GM19043 (cell line): Measurements from ENCODE around the gene SIAH1.
A peak's percentile ranks its signal among the peaks of the same experiment; 100 is the strongest.
"Not testable (repeated sequence)": the region's sequence is repeated elsewhere in the genome, so short reads cannot be mapped to it uniquely, and the experiment has no call there.

Experiments
- ATAC-seq: cut with Tn5 transposase; IDR thresholded peaks from one replicate; pipeline ENCODE4 v1.9.1; 2021; ENCODE audit warnings: low read depth; ENCODE audit not compliant: unreplicated experiment

Gene SIAH1

GRCh38 chr16:48367441-48368049, 17.7 kb downstream of the SIAH1 start:
- no peak for ATAC-seq

GRCh38 chr16:48366165-48367093, 18.8 kb downstream of the SIAH1 start:
- peak; percentile 48 for ATAC-seq

DNA sequence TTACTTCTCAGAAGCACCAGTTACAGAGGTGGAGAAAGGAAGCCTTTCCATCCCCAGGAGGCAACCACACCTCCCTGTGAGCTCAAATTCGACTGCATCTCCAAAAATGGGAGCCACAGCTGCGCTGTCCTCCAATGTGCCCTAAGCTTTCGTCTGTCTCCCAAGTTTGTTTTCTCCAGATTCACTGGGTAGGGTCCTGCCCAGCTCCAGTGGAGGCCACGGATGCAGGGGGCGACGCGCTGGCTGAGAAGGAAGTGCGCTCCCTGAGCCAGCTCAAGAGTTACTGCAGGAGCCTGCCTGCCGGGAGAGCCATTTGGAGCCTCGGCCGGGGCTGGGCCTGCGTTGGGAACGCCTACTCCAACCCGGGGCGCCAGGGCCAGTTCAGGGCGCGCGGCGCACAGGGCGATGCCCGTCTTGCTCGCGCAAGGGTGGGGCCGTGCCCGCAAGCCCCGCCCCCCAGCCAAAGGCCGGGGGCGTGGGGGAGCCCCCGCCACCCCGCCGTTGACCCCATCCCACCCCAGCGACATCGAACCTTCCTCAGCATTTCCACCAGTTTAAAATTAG, 19.5 kb downstream of the SIAH1 start:
- peak; percentile 89 for ATAC-seq

- ATAC-seq = no peak
These were observed 20.1 kb downstream of the SIAH1 start for GRCh38 chr16:48365025-48365600.

- ATAC-seq = no peak
These were observed 23.6 kb downstream of the SIAH1 start for GRCh38 chr16:48361540-48362144.

- no peak for ATAC-seq
These were observed 24.2 kb downstream of the SIAH1 start for GRCh38 chr16:48361012-48361411.

DNA sequence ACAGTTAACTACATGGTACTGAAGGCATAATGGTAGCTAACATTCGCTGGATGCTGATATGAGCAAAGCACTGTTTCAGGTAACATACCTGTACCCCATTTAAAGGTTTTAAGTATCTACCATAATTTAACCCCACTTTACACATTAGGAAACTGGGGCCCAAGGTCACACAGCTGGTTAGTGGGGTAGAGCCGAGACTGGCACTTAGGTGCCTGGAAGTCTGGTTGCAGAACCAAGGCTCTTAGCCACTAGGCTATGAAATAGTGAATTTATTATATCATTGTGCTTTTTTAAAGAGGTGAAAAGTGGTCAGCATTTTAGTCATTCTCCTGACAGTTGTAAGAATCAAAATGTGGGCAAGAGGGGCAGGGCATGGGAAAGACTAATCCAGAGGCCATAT, 25.2 kb downstream of the SIAH1 start:
- no peak for ATAC-seq

DNA sequence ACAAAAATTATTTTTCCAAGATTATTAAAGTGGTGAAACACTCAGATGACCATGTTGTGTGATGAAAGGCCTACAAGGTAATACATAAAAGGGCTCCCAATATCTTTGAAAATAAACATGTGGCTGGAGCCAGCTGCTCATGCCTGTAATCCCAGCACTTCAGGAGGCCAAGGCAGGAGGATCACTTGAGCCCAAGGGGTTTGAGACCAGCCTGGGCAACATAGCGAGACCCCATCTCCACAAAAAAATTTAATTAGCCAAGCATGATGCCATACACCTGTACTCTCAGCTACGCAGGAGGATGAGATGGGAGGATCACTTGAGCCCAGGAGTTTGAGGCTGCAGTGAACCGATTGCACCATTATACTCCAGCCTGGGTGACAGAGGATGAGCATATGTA, 26.8 kb downstream of the SIAH1 start:
- no peak for ATAC-seq

GRCh38 chr16:48356633-48357376, 28.4 kb downstream of the SIAH1 start:
- no peak for ATAC-seq

DNA sequence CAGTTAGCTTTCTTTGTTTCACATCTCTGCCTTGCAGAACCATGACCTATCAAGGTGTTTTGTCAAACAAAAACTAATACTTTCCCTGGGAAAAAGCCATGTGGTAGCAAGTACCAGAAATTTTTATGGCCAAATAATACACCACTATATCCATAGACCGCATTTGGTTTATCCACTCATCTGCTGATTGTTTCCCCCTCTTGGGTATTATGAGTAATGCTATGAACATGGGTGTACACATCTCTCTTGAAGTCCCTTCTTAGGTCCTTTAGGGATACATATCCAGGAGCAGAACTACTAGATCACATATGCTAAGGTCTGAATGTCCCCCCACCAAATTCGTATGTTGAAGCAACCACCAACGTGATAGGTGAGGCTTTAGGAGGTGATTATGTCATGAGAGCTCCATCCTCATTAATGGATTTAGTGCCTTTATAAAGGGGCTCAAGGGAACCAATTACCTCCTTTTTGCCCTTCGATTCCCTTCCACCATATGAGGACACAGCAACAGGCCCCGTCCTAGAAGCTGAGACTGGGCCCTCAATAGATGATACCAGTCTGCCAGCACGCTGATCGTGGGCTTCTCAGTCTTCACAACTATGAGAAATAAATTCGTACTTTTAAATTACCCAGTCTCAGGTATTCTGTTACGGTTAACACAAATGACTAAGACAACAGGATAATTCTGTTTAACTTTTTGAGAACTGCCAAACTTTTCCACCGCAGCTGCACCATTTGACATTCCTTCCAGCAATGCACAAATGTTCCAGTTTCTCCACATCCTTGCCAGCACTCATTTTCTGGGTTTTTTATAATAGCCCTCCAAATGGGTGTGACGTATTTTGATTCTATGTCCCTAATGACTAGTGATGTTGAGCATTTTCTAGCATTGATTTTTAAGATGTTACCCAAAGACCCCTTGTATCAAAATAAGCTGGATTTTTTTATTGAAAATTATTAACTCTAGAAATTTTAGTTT, 30.0 kb downstream of the SIAH1 start:
- ATAC-seq = no peak

GRCh38 chr16:48354385-48354784, 30.8 kb downstream of the SIAH1 start:
- not testable (repeated sequence) for ATAC-seq

GRCh38 chr16:48353565-48354163, 31.5 kb downstream of the SIAH1 start:
- ATAC-seq = peak; percentile 77

DNA sequence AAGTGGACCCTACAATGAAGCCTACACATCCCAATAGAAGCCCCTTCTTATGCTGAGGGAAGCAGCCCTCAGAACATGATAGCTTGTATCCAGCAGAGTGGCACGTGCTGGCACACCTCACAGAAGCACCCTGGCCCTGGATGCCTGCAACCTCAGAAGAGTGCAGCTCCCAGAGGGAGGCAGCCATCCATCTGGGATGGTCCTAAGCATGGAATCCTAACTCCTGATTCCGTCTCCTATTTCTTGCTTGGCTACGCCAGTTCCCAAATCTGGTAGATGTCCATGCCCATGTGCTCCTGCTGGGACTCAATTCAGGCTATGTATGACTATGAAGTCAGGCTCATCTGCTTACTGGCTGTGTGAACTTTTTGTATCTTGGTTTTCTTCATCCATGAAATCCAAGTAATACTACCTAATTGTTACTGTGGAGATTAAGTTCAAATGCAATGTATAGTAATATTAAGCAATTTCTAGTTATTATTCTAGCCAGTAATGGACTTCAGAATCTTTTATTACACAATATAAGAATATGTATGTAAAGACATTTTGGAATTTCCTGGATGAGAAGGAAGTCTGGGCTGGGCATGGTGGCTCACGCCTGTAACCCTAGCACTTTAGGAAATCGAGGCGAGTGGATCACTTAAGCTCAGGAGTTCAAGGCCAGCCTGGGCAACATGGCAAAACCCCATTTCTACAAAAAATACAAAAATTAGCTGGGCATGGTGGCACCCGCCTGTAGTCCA, 32.4 kb downstream of the SIAH1 start:
- ATAC-seq = no peak

DNA sequence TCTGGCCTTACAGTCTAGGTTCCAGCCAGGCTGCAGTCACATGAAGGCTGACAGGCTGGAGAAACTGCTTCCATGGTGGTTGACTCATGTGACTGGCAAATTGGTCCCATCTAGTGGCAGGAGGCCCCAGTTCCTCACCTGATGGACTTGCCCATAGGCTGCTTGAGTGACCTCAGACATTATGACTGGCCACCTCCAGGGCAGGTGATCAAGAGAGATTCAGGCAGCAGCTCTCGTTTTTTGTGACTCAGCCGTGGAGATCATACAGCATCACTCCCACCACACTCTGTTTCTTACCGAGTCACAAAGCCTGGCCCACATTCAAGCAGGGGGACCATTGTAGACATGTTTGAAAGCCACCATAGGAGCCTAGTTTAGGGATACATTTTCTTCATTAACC, 34.5 kb downstream of the SIAH1 start:
- ATAC-seq = no peak

GRCh38 chr16:48347980-48348379, 37.2 kb downstream of the SIAH1 start:
- no peak for ATAC-seq

GRCh38 chr16:48347191-48347865, 37.9 kb downstream of the SIAH1 start:
- no peak for ATAC-seq

DNA sequence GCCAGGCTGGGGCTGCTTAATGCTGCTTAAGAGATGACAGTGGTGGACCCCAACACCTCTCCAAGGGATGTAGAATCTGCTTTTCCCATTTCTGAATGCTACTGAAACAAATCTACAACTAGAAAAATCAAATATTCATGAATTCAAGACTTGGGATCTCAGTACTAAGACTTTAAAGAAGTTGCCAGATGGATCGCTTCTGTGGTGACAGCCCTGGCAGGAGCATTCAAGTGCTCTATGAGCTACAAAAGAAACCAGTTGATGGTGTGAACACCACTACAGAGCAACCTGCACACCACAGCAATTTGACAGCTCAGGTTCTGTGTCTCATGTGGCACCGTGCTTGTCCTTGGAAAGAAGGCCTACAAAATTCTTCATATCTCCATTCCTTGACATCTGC, 42.6 kb downstream of the SIAH1 start:
- no peak for ATAC-seq
